ENCODE measurements around the gene FSD2.

The FSD2 gene

DNA sequence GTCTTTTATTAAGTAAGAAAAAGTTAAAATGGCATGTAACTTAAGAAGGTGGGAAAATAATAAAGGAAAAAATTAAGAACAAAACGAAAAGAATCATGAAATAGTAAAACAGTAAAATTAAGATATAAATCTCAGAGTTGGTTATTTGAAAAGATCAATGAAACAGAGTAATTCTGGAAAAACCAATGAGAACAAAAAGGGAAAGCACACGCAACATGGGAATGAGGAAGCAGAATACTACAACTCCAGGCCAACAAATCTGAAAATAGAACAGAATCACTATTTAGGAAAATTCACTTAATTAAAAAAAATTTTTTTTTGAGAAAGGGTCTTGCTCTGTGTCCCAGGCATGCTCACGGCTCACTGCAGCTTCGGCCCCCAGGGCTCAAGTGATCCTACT, 34.3 kb upstream of the FSD2 start:
- no peaks in the 10 kb centered on the region for H3K9me2 ChIP-seq (ENCODE audit: low read depth, low read length)
- no peak overlapping the region for H2AFZ ChIP-seq (ENCODE audit: low read length)
- TF ChIP-seq, protein P1, sequence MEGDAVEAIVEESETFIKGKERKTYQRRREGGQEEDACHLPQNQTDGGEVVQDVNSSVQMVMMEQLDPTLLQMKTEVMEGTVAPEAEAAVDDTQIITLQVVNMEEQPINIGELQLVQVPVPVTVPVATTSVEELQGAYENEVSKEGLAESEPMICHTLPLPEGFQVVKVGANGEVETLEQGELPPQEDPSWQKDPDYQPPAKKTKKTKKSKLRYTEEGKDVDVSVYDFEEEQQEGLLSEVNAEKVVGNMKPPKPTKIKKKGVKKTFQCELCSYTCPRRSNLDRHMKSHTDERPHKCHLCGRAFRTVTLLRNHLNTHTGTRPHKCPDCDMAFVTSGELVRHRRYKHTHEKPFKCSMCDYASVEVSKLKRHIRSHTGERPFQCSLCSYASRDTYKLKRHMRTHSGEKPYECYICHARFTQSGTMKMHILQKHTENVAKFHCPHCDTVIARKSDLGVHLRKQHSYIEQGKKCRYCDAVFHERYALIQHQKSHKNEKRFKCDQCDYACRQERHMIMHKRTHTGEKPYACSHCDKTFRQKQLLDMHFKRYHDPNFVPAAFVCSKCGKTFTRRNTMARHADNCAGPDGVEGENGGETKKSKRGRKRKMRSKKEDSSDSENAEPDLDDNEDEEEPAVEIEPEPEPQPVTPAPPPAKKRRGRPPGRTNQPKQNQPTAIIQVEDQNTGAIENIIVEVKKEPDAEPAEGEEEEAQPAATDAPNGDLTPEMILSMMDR (IDR thresholded peaks at IDR 0.05; ENCODE audit: low read length), result no peak
- no peak for TF ChIP-seq EZH2 (IDR thresholded peaks at IDR 0.05; ENCODE audit: borderline replicate concordance, low read length)
- H3K9me3 ChIP-seq (ENCODE audit: low read length), result no peaks in the 10 kb centered on the region
- no peak overlapping the region for H3K9ac ChIP-seq (ENCODE audit: low read length)
- no peak overlapping the region for H3K4me3 ChIP-seq (ENCODE audit: low read depth, low read length, poor library complexity, severe bottlenecking)
- no peaks in the 10 kb centered on the region; the same call in 1 of the 2 replicates for H3F3A ChIP-seq (ENCODE audit: insufficient read depth, low read length)
- H3K27me3 ChIP-seq (ENCODE audit: insufficient read depth, low read length), result no peaks in the 10 kb centered on the region
- peaks cover 29% of the 10 kb centered on the region for H3K36me3 ChIP-seq (ENCODE audit: insufficient read depth, low read length)
- no peak overlapping the region for H3K27ac ChIP-seq (ENCODE audit: low read depth, low read length, poor library complexity, severe bottlenecking)
- no peak overlapping the region for H3K4me2 ChIP-seq (ENCODE audit: low read length)
- peaks cover 19% of the 10 kb centered on the region for H3K4me1 ChIP-seq (ENCODE audit: insufficient read depth, low read length, severe bottlenecking)
- H4K20me1 ChIP-seq (ENCODE audit: insufficient read depth, low read length), result no peaks in the 10 kb centered on the region
- H3K79me2 ChIP-seq (ENCODE audit: insufficient read depth, low read length), result no peaks in the 10 kb centered on the region

DNA sequence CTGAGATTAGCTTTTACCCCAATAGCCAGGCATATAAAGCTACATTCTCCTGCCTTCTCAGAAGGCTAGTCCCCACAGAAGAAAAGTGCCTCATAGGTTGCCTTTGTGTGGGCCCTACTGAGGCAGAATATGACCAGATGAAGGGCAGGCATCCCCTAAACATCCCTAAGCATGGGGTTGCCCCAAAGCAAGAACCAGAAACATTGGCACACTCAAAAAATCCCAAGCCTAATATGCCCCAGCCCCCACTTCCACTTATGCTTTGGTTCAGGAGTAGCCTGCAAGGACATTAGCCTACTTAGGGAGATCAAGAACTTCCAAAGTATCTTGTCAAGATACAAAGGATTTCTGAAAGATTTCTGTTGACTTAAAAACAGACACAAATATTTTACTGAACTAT, 33.3 kb upstream of the FSD2 start:
- no peak overlapping the region for H3K4me2 ChIP-seq (ENCODE audit: low read length)

DNA sequence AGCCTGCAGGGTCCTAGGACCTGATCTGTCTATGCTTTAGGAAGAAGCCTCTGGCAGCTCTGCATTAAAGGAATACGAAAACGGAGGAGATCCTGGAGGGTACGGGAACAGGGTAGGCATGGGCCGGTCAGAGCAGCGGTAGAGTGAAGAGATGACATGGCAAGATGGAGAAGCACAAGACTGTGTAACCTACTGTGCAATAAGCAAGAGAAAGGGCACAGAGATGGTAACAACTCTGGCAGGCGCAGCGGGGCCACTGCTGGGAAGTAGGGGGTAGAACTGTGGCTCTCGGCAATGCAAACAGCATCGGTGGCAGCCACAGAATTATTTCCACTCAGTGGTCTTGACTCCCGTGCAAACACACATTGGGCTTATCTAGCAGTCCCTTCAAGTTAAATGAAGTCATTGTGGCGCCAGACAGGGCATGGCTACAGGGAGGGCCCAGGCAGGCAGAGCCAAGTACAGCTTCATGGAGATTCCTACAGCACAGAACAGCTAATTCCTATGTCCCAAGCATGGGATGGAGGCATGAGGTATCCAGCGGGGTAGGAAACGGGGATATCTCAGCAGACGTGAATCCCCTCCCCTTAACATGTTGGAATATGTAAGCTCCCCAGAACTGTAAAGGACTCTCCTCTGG, 32.3 kb upstream of the FSD2 start:
- Histone ChIP-seq H2AFZ (ENCODE audit: low read length) (no peak overlapping the region), H3K4me1 (ENCODE audit: insufficient read depth, low read length, severe bottlenecking) (no peaks in the 10 kb centered on the region), H3K4me2 (ENCODE audit: low read length) (no peak overlapping the region), H3K9me3 (ENCODE audit: low read length) (no peaks in the 10 kb centered on the region), H3K79me2 (ENCODE audit: insufficient read depth, low read length) (no peaks in the 10 kb centered on the region), H3F3A (ENCODE audit: insufficient read depth, low read length) (no peaks in the 10 kb centered on the region; the same call in 1 of the 2 replicates), H3K9ac (ENCODE audit: low read length) (no peak overlapping the region), H3K36me3 (ENCODE audit: insufficient read depth, low read length) (peaks cover 48% of the 10 kb centered on the region), H4K20me1 (ENCODE audit: insufficient read depth, low read length) (no peaks in the 10 kb centered on the region), H3K4me3 (ENCODE audit: low read depth, low read length, poor library complexity, severe bottlenecking) (no peak overlapping the region), H3K27ac (ENCODE audit: low read depth, low read length, poor library complexity, severe bottlenecking) (no peak overlapping the region), H3K9me2 (ENCODE audit: low read depth, low read length) (no peaks in the 10 kb centered on the region), H3K27me3 (ENCODE audit: insufficient read depth, low read length) (no peaks in the 10 kb centered on the region)
- TF ChIP-seq EZH2 (IDR thresholded peaks at IDR 0.05; ENCODE audit: borderline replicate concordance, low read length), result no peak
- TF ChIP-seq, protein P1 (IDR thresholded peaks at IDR 0.05; ENCODE audit: low read length), result no peak

More for the DNA sequence above, 33.3 kb upstream of the FSD2 start:
- Histone ChIP-seq H3K36me3 (ENCODE audit: insufficient read depth, low read length) (peaks cover 39% of the 10 kb centered on the region), H3F3A (ENCODE audit: insufficient read depth, low read length) (no peaks in the 10 kb centered on the region; the same call in 1 of the 2 replicates), H4K20me1 (ENCODE audit: insufficient read depth, low read length) (no peaks in the 10 kb centered on the region), H3K9me2 (ENCODE audit: low read depth, low read length) (no peaks in the 10 kb centered on the region), H3K27me3 (ENCODE audit: insufficient read depth, low read length) (no peaks in the 10 kb centered on the region), H3K79me2 (ENCODE audit: insufficient read depth, low read length) (no peaks in the 10 kb centered on the region), H3K9ac (ENCODE audit: low read length) (no peak overlapping the region), H3K9me3 (ENCODE audit: low read length) (no peaks in the 10 kb centered on the region), H3K4me3 (ENCODE audit: low read depth, low read length, poor library complexity, severe bottlenecking) (no peak overlapping the region), H3K27ac (ENCODE audit: low read depth, low read length, poor library complexity, severe bottlenecking) (no peak overlapping the region), H3K4me1 (ENCODE audit: insufficient read depth, low read length, severe bottlenecking) (peaks cover 9% of the 10 kb centered on the region), H2AFZ (ENCODE audit: low read length) (no peak overlapping the region)
- TF ChIP-seq, protein P1 (IDR thresholded peaks at IDR 0.05; ENCODE audit: low read length), result no peak
- TF ChIP-seq EZH2 (IDR thresholded peaks at IDR 0.05; ENCODE audit: borderline replicate concordance, low read length), result no peak
